NT2/D1 (cell line): ENCODE measurements around the gene LRR1.

ENCODE experiments used
- SUZ12 ChIP-seq: IDR thresholded peaks from 2 replicates; pipeline ENCODE4 v1.6.1; 2011; ENCODE audit not compliant: insufficient read length, insufficient read depth; ENCODE audit errors: extremely low read depth
- YY1 ChIP-seq: IDR thresholded peaks from 2 replicates; pipeline ENCODE4 v1.6.1; 2011; ENCODE audit not compliant: insufficient read length, insufficient read depth
- ZNF274 ChIP-seq: IDR thresholded peaks from 2 replicates; pipeline ENCODE4 v1.6.1; 2011; ENCODE audit warnings: mild to moderate bottlenecking, low read depth, low read length

DNA sequence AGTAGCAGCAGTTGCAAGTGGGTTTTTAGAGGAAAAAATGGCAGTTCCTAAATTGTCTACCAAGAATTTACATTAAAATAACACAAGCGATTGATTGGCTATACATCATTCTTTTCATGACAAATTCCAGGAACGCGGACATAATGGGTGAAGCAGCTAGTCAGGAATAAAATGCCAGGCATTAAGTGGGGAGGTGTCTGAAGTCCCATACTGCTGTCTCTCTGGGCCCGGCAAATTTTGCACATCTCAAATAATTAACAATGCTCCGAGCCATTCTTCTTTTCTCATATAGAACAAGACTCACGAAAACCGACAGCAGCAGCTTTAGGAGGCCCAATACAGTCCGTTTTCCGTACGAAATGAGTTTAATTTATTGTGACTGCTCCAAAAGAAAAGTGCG lies 21.0 kb downstream of the LRR1 start:
- TF ChIP-seq YY1 (no peak), ZNF274 (no peak), SUZ12 (no peak)
